ENCODE data around the gene IQCK.

DNA sequence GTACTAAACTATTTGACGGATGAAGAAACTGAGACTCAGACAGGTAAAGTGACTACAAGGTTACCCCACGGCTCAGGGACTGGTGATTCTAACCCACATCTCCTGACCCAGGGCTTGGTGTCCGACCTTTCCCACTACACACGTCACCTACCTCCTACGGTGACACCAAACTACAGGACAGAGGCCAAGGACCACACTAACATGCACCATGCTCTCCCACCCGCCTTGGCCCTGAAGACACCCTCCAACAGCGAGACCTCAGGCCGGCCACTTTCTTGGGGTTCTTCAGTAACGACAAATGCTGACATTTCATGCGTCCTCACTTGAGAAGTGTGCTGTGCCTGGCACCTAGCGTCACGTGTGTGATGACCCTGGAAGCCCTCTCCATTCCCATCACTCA, 6.4 kb upstream of the IQCK start:
- TF ChIP-seq CTCF (IDR thresholded peaks at IDR 0.05) (no peak), EP300 (IDR thresholded peaks at IDR 0.05) (no peak), POLR2AphosphoS5 (IDR thresholded peaks at IDR 0.05) (no peak), POLR2A (IDR thresholded peaks at IDR 0.05) (no peak)

Data from upper lobe of left lung (tissue), 4 donors.